Measurements from ENCODE around the gene TDRD12. TPM values are rescaled to one million over a fixed set of nuclear protein-coding genes. Genes with fewer than 3 reads are reported as not detected.
"Not testable (repeated sequence)": the region's sequence is repeated elsewhere in the genome, so short reads cannot be mapped to it uniquely, and the experiment has no call there.

The TDRD12 gene
- total RNA-seq, 1 experiment from 2014 or later, result 1.3 TPM

GRCh38 chr19:32866564-32867265 lies 147.1 kb downstream of the TDRD12 start:
- no CpG with 5 or more reads among the region's 12 CpGs for WGBS (ENCODE audit: extremely low coverage, insufficient read length, low lambda C conversion rate)
- Histone ChIP-seq H2BK120ac (ENCODE audit: low read depth, low read length, poor library complexity, severe bottlenecking) (no peak overlapping the region), H3K23me2 (ENCODE audit: insufficient read length, low read depth, low read length, poor library complexity, severe bottlenecking) (no peaks in the 10 kb centered on the region), H2BK15ac (ENCODE audit: low read depth, low read length) (no peak overlapping the region), H3K79me1 (ENCODE audit: insufficient read depth, low read depth, low read length, poor library complexity, severe bottlenecking) (no peaks in the 10 kb centered on the region), H3K27ac (ENCODE audit: insufficient read length, low read depth, low read length) (no peak overlapping the region), H3T11ph (ENCODE audit: low read length) (no peak overlapping the region), H2BK12ac (ENCODE audit: insufficient read length, low read depth, low read length) (no peak overlapping the region), H3K79me2 (ENCODE audit: insufficient read depth, low read length) (no peaks in the 10 kb centered on the region), H2BK5ac (ENCODE audit: insufficient read length, low read length) (no peak overlapping the region), H3K56ac (ENCODE audit: insufficient read length, low read depth, low read length) (no peak overlapping the region), H2AK5ac (ENCODE audit: insufficient read length, low read length) (no peak overlapping the region), H3K14ac (ENCODE audit: insufficient read depth, low read length) (peak overlapping the region; percentile 29), H3K27me3 (ENCODE audit: insufficient read depth, low read length) (no peaks in the 10 kb centered on the region), H3K4me2 (ENCODE audit: insufficient read depth, insufficient read length, low read length) (no peak overlapping the region), H3K18ac (ENCODE audit: insufficient read length, low read depth, low read length) (no peak overlapping the region), H3K23ac (ENCODE audit: insufficient read length, low read depth, low read length) (no peak overlapping the region), H3K4me1 (ENCODE audit: insufficient read depth, low read length) (no peaks in the 10 kb centered on the region), H3K9me3 (ENCODE audit: control insufficient read depth, low read depth, low read length) (no peaks in the 10 kb centered on the region), H3K4ac (ENCODE audit: low read depth, low read length) (no peak overlapping the region), H4K91ac (ENCODE audit: insufficient read length, low read depth, low read length) (no peak overlapping the region), H2BK20ac (ENCODE audit: low read depth, low read length, poor library complexity, severe bottlenecking) (no peak overlapping the region), H3K9ac (ENCODE audit: extremely low read depth, insufficient read length, low read length) (no peak overlapping the region), H4K8ac (replicated peaks; ENCODE audit: insufficient read length, low read depth, low read length) (peak overlapping the region; percentile 58), H2AFZ (ENCODE audit: low read length) (no peak overlapping the region), H4K5ac (ENCODE audit: insufficient read length, low read depth, low read length) (no peak overlapping the region), H4K20me1 (ENCODE audit: control insufficient read depth, insufficient read depth, insufficient read length) (no peaks in the 10 kb centered on the region)
- Mint-ChIP-seq H3K36me3 (ENCODE audit: insufficient read depth in 1 of 3, low read depth in 3 of 3) (no peaks in the 10 kb centered on the region), H3K27ac (peak overlapping the region in 2 of 3 experiments; percentile 35 to 50; a peak in 2 of 7 replicates), H3K4me1 (peaks cover 0 to 5% of the 10 kb centered on the region in 2 experiments; a peak in 1 of 4 replicates), H3K9me3 (no peaks in the 10 kb centered on the region; a peak in 2 of 5 replicates), H3K4me3 (no peak overlapping the region), H3K27me3 (ENCODE audit: low read depth) (no peaks in the 10 kb centered on the region)
- DNase-seq, result peak; percentile 37
- TF ChIP-seq CTCF (conservative IDR thresholded peaks at IDR 0.05), result no peak

- not testable (repeated sequence) for H3K9ac ChIP-seq (ENCODE audit: extremely low read depth, insufficient read length, low read length); H2BK5ac ChIP-seq (ENCODE audit: insufficient read length, low read length); H3K27me3 Mint-ChIP-seq (ENCODE audit: low read depth); H3K4me1 Mint-ChIP-seq; H3K18ac ChIP-seq (ENCODE audit: insufficient read length, low read depth, low read length); H2AK5ac ChIP-seq (ENCODE audit: insufficient read length, low read length); H4K8ac ChIP-seq (replicated peaks; ENCODE audit: insufficient read length, low read depth, low read length); H4K91ac ChIP-seq (ENCODE audit: insufficient read length, low read depth, low read length); H3K4me2 ChIP-seq (ENCODE audit: insufficient read depth, insufficient read length, low read length); H3K4ac ChIP-seq (ENCODE audit: low read depth, low read length); H3K56ac ChIP-seq (ENCODE audit: insufficient read length, low read depth, low read length); H2BK15ac ChIP-seq (ENCODE audit: low read depth, low read length); H3K9me3 ChIP-seq (ENCODE audit: control insufficient read depth, low read depth, low read length); H3K79me2 ChIP-seq (ENCODE audit: insufficient read depth, low read length); H3K14ac ChIP-seq (ENCODE audit: insufficient read depth, low read length); H3K23ac ChIP-seq (ENCODE audit: insufficient read length, low read depth, low read length); H3K27ac Mint-ChIP-seq; H3K36me3 Mint-ChIP-seq (ENCODE audit: insufficient read depth in 1 of 3, low read depth in 3 of 3); H3K23me2 ChIP-seq (ENCODE audit: insufficient read length, low read depth, low read length, poor library complexity, severe bottlenecking); H3K27me3 ChIP-seq (ENCODE audit: insufficient read depth, low read length); H4K20me1 ChIP-seq (ENCODE audit: control insufficient read depth, insufficient read depth, insufficient read length); H4K5ac ChIP-seq (ENCODE audit: insufficient read length, low read depth, low read length); H2BK20ac ChIP-seq (ENCODE audit: low read depth, low read length, poor library complexity, severe bottlenecking); H3K4me1 ChIP-seq (ENCODE audit: insufficient read depth, low read length); DNase-seq; H2AFZ ChIP-seq (ENCODE audit: low read length); H3K27ac ChIP-seq (ENCODE audit: insufficient read length, low read depth, low read length); H3T11ph ChIP-seq (ENCODE audit: low read length); H2BK12ac ChIP-seq (ENCODE audit: insufficient read length, low read depth, low read length); H2BK120ac ChIP-seq (ENCODE audit: low read depth, low read length, poor library complexity, severe bottlenecking); H3K9me3 Mint-ChIP-seq; H3K4me3 Mint-ChIP-seq; H3K79me1 ChIP-seq (ENCODE audit: insufficient read depth, low read depth, low read length, poor library complexity, severe bottlenecking)
- WGBS (ENCODE audit: extremely low coverage, insufficient read length, low lambda C conversion rate), result no CpG with 5 or more reads among the region's 9 CpGs
Observed at GRCh38 chr19:32867436-32867835, 147.9 kb downstream of the TDRD12 start.

Measured in H9 (cell line).